Stomach smooth muscle (tissue), 2 donors: Measurements from ENCODE around the gene CDC45.

Experiments used
- H3K27ac ChIP-seq: one replicate; pipeline ENCODE4 v1.7.0; 2013; ENCODE audit warnings: mild to moderate bottlenecking, low read length, inconsistent platforms
- H3K27me3 ChIP-seq, 2 donors: one replicate each; pipeline ENCODE4 v1.7.0; 2013; ENCODE audit warnings: low read length in 2 of 2; ENCODE audit not compliant: insufficient read depth in 2 of 2, control insufficient read depth in 1 of 2
- H3K36me3 ChIP-seq, 2 donors: one replicate each; pipeline ENCODE4 v1.7.0; 2013; ENCODE audit warnings: low read length in 2 of 2; ENCODE audit not compliant: control insufficient read depth in 2 of 2, insufficient read depth in 2 of 2
- H3K4me1 ChIP-seq: one replicate; pipeline ENCODE4 v1.7.0; 2013; ENCODE audit warnings: low read length; ENCODE audit not compliant: control insufficient read depth, insufficient read depth
- H3K4me3 ChIP-seq, 2 donors: one replicate each; pipeline ENCODE4 v1.7.0; 2013; ENCODE audit warnings: low read length in 2 of 2
- H3K9ac ChIP-seq, 2 donors: one replicate each; pipeline ENCODE4 v1.7.0; 2013; ENCODE audit warnings: low read length in 2 of 2, mild to moderate bottlenecking in 1 of 2
- H3K9me3 ChIP-seq, 2 donors: one replicate each; pipeline ENCODE4 v1.7.0; 2013; ENCODE audit warnings: low read length in 2 of 2; ENCODE audit not compliant: control insufficient read depth in 2 of 2
- donor health status: healthy.
- donor health status: Pancreatic carcinoma.

CDC45 gene

DNA sequence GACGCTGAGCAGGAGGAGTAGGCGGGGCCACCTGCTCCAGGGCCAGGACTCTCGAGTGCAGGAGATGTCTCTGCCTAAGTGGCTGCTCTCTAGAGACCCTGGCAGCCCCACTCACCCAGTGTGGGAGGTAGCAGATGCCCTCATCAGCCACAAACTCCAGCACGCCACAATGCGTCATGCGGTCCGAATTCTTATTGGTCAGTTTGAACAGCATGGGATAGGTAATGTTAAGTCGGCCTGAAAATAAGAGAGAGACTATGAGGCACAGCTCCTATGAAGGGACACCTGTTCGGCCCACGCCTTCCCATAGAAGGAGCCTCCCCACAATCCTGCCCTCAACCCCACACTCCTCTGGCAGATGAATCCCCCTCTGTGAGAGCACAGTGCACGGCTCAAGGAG, 8.1 kb upstream of the CDC45 start:
- Histone ChIP-seq H3K27ac (no peak overlapping the region), H3K36me3 (peaks cover 58 to 77% of the 10 kb centered on the region in 2 donors), H3K27me3 (no peaks in the 10 kb centered on the region), H3K4me3 (no peak overlapping the region), H3K9me3 (no peaks in the 10 kb centered on the region), H3K9ac (no peak overlapping the region), H3K4me1 (peaks cover 3% of the 10 kb centered on the region)

DNA sequence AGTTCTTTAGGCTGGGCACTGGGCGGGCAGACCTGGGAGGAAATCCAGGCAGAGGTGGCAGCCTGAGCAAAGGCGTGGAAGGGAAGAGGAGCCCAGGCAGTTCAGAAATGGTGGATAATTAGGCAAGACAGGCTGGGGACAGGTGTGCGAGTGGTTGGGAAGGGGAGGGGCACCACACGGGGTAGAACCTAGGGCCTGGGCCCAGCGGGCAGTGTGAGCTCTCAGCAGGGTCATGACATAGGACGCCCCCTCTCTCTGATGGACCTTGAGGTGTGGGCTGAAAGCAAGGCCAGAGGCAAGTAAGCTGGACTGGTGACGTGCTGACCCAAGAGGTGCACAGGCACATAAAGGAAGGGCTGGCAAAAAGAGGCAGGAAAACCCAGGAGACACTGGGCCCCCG, 7.5 kb upstream of the CDC45 start:
- no peaks in the 10 kb centered on the region for H3K27me3 ChIP-seq
- H3K36me3 ChIP-seq, result peaks cover 56 to 72% of the 10 kb centered on the region in 2 donors
- peaks cover 3% of the 10 kb centered on the region for H3K4me1 ChIP-seq
- H3K27ac ChIP-seq, result no peak overlapping the region
- H3K9ac ChIP-seq, result no peak overlapping the region
- no peaks in the 10 kb centered on the region for H3K9me3 ChIP-seq
- H3K4me3 ChIP-seq, result no peak overlapping the region

- peaks cover 45 to 58% of the 10 kb centered on the region in 2 donors for H3K36me3 ChIP-seq
- H3K9me3 ChIP-seq, result no peaks in the 10 kb centered on the region
- no peak overlapping the region for H3K27ac ChIP-seq
- H3K4me1 ChIP-seq, result peaks cover 11% of the 10 kb centered on the region
- no peak overlapping the region for H3K9ac ChIP-seq
- no peak overlapping the region for H3K4me3 ChIP-seq
- H3K27me3 ChIP-seq, result no peaks in the 10 kb centered on the region
These were observed 6.1 kb upstream of the CDC45 start for GRCh38 chr22:19473578-19473977.

DNA sequence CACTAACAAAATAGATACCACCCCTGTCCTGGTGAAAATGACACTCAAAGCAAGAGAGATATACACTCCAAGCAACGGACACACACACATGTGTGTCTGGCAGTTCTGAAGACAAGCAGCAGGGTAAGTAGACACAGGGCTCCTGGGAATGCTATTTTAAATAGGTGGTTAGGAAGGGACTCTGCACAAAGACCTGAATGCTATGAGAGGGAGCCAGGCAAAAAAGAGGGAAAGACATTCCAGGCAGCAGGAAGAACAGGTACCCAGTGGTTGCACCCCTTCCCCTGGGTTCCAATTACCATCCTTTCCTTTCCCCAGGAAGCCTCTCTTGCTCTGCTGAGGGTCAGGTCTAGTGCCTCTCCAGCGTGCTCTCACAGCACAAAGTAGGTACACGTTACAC, 3.7 kb upstream of the CDC45 start:
- Histone ChIP-seq H3K27ac (no peak overlapping the region), H3K36me3 (peaks cover 23 to 37% of the 10 kb centered on the region in 2 donors), H3K9ac (no peak overlapping the region)

GRCh38 chr22:19477321-19478044, 2.2 kb upstream of the CDC45 start:
- H3K27ac ChIP-seq, result peak overlapping the region; percentile 100
- no peaks in the 10 kb centered on the region for H3K27me3 ChIP-seq

More for the DNA sequence above, 3.7 kb upstream of the CDC45 start:
- H3K9me3 ChIP-seq, result no peaks in the 10 kb centered on the region
- H3K4me3 ChIP-seq, result no peak overlapping the region
- H3K27me3 ChIP-seq, result no peaks in the 10 kb centered on the region
- H3K4me1 ChIP-seq, result peaks cover 17% of the 10 kb centered on the region

GRCh38 chr22:19478045-19478900, 1.4 kb upstream of the CDC45 start:
- Histone ChIP-seq H3K36me3 (peaks cover 5 to 18% of the 10 kb centered on the region in 2 donors), H3K27me3 (no peaks in the 10 kb centered on the region), H3K27ac (peak overlapping the region; percentile 100), H3K9me3 (no peaks in the 10 kb centered on the region), H3K9ac (peak overlapping the region; percentile 76 to 89), H3K4me3 (peak overlapping the region; percentile 96 to 99), H3K4me1 (peaks cover 14% of the 10 kb centered on the region)

More at GRCh38 chr22:19477321-19478044, 2.2 kb upstream of the CDC45 start:
- H3K4me3 ChIP-seq, result peak overlapping the region; percentile 96 to 99
- H3K36me3 ChIP-seq, result peaks cover 12 to 26% of the 10 kb centered on the region in 2 donors
- peak overlapping the region; percentile 76 to 89 for H3K9ac ChIP-seq
- H3K4me1 ChIP-seq, result peaks cover 14% of the 10 kb centered on the region
- H3K9me3 ChIP-seq, result no peaks in the 10 kb centered on the region

DNA sequence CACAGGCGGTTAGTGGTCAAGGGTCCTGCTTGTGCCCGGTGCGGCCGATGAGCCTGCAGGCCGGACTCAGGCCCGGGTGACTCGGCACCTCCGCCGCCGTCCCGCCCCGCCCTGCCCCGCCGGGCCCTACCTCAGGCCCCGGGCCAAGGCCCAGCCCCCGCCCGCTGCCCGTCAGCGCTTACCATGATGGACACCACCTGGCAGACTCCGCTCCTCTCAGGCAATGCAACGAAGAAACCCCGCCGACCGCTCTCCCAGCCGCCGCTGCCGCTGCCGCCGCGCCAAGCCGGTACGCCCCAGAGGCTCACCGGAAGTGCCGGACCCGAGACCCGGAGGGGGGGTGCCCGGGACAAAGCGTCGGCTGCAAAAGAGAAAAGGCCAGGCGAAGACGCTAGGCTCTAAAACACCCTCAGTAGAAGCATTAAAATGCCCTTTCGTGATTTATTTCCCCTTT, 792 bp upstream of the CDC45 start, which contains the start of gene UFD1:
Gene UFD1 (minus strand): TSS at position 293 of the 454 bp plus-strand sequence. CDS start 108 bp downstream, at position 185.
- peak within 1 kb of the TSS; percentile 100 for H3K27ac ChIP-seq
- peaks cover 0 to 12% of the 10 kb centered on the region in 2 donors for H3K36me3 ChIP-seq
- peak within 1 kb of the TSS; percentile 96 to 99 for H3K4me3 ChIP-seq
- H3K4me1 ChIP-seq, result peaks cover 14% of the 10 kb centered on the region
- no peaks in the 10 kb centered on the region for H3K27me3 ChIP-seq
- H3K9ac ChIP-seq, result peak within 1 kb of the TSS; percentile 76 to 99
- H3K9me3 ChIP-seq, result no peaks in the 10 kb centered on the region

GRCh38 chr22:19480173-19480568, 451 bp downstream of the CDC45 start:
- Histone ChIP-seq H3K27me3 (no peaks in the 10 kb centered on the region), H3K9ac (no peak overlapping the region), H3K4me3 (peak overlapping the region; percentile 34 to 96), H3K36me3 (peaks cover 0 to 8% of the 10 kb centered on the region in 2 donors), H3K4me1 (peaks cover 14% of the 10 kb centered on the region), H3K27ac (no peak overlapping the region), H3K9me3 (no peaks in the 10 kb centered on the region)

- Histone ChIP-seq H3K27me3 (no peaks in the 10 kb centered on the region), H3K36me3 (peaks cover 0 to 4% of the 10 kb centered on the region in 2 donors), H3K9ac (no peak overlapping the region), H3K4me3 (no peak overlapping the region), H3K4me1 (peaks cover 14% of the 10 kb centered on the region), H3K27ac (no peak overlapping the region), H3K9me3 (no peaks in the 10 kb centered on the region)
These were observed 1.1 kb downstream of the CDC45 start for GRCh38 chr22:19480789-19481188.

GRCh38 chr22:19482297-19482696, 2.6 kb downstream of the CDC45 start:
- no peak overlapping the region for H3K4me3 ChIP-seq
- H3K36me3 ChIP-seq, result no peaks in the 10 kb centered on the region
- peaks cover 14% of the 10 kb centered on the region for H3K4me1 ChIP-seq
- H3K27ac ChIP-seq, result no peak overlapping the region
- no peaks in the 10 kb centered on the region for H3K27me3 ChIP-seq
- H3K9me3 ChIP-seq, result no peaks in the 10 kb centered on the region
- H3K9ac ChIP-seq, result no peak overlapping the region
